A673 (cell line): ENCODE results near the gene ASIC2.

ENCODE experiments used
- EZH2 ChIP-seq: fragments of 200-600 bp; sonication (generic); IDR thresholded peaks from 2 replicates; pipeline ENCODE4 v1.6.1; 2017; ENCODE audit warnings: borderline replicate concordance, low read depth, mild to moderate bottlenecking, mixed read lengths, antibody characterized with exemption, low read length; ENCODE audit not compliant: poor library complexity, severe bottlenecking
- TF ChIP-seq, protein P1 (sequence below): fragments of 300-800, 200-600 bp; sonication (generic); conservative IDR thresholded peaks from 2 replicates; pipeline ENCODE4 v1.5.1; 2017; ENCODE audit warnings: low read depth, mild to moderate bottlenecking, antibody characterized with exemption, low read length, moderate library complexity, mixed read lengths

GRCh38 chr17:32995416-32996045, 297.6 kb downstream of the ASIC2 start:
- TF ChIP-seq, protein P1, sequence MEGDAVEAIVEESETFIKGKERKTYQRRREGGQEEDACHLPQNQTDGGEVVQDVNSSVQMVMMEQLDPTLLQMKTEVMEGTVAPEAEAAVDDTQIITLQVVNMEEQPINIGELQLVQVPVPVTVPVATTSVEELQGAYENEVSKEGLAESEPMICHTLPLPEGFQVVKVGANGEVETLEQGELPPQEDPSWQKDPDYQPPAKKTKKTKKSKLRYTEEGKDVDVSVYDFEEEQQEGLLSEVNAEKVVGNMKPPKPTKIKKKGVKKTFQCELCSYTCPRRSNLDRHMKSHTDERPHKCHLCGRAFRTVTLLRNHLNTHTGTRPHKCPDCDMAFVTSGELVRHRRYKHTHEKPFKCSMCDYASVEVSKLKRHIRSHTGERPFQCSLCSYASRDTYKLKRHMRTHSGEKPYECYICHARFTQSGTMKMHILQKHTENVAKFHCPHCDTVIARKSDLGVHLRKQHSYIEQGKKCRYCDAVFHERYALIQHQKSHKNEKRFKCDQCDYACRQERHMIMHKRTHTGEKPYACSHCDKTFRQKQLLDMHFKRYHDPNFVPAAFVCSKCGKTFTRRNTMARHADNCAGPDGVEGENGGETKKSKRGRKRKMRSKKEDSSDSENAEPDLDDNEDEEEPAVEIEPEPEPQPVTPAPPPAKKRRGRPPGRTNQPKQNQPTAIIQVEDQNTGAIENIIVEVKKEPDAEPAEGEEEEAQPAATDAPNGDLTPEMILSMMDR = no peak
- TF ChIP-seq EZH2 = no peak
